ENCODE results near the gene WSB1.

The WSB1 gene

DNA sequence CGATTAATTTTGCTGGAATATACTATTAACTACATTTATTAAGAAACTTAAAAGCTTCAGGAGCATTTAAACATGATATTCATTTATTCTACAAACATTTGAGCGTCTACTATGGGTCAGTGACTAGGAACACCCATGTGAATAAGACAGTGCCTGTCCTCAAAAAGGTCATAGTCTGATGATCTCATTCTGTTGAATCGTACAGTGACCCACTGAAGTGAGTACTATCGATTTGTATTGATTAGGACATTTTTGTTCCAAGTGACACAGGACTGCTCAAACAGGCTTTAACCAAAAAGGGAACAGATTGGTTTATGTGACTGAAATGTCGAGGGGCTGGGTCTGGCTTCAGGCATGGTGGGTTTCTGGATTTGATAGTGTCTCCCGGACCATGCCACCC, 68.6 kb downstream of the WSB1 start:
- no peak for FAIRE-seq

DNA sequence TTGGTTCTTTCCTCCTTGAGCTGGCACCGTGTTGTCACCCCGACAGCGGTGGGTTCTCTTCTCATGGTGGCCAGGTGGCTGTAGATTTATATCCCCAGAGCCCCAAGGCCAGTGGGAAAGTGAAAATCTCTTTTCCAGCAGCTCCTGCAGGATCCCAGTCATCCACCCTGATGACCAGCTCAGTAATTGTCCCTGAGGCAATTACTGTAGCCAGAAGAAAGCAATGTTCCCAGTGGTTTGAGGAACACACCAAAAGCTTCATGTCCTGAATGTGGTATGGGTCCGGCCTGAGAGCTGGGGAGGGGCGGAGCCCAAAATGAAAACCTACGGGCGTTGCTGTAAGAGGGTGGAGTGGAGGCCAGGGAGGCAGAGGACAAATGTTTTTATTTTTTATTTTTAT, 69.0 kb downstream of the WSB1 start:
- FAIRE-seq, result no peak

DNA sequence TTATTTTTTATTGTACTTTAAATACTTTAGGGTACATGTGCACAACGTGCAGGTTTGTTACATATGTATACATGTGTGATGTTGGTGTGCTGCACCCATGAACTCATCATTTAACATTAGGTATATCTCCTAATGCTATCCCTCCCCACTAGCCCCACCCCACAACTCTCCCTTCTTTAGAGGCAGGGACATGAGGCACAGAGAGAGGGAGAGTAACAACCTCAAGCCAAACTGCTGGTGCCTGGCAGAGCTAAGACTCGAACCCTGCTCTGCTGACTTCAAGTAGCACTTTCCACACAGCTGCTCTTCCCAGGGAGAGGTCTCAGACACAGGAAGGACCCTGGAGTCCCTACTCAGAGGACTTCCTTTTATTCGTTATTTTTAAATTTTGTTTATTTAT, 69.4 kb downstream of the WSB1 start:
- no peak for FAIRE-seq
